ENCODE results near the gene TMEM106C.

Gene TMEM106C

GRCh38 chr12:47963340-47964040 lies at the start of gene TMEM106C:
TMEM106C (plus strand) TSS chr12:47963596; CDS start chr12:47964237, 641 bp downstream.
- in situ Hi-C loops (cut with MboI; ENCODE audit: low sequenced_read_pairs) = no loop called here

DNA sequence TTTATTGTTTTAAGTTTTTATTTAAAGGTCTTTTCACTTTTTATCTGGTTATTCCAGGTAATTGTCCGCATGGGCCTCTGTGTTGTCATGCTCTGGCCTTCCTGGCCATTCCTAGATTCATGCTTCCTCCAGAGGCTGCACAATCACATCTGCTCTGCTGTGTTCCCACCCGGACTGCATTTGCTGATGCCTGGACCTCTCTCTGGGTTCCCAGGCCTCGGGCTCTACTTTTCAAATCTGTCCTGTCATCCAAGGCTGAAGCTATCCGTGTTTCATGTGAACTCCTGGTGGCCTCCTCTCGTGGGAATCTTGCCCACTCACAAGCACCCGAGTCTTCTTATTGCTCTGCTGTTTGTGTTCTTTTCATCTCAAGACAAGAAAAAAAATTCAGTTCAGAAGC lies 42.5 kb upstream of the TMEM106C start:
- in situ Hi-C loops (cut with MboI; ENCODE audit: low sequenced_read_pairs) = no loop called here

GRCh38 chr12:47921907-47922306 lies 41.5 kb upstream of the TMEM106C start:
- in situ Hi-C loops (cut with MboI; ENCODE audit: low sequenced_read_pairs) = no loop called here

GRCh38 chr12:47927346-47927745 lies 36.0 kb upstream of the TMEM106C start:
- in situ Hi-C loops (cut with MboI; ENCODE audit: low sequenced_read_pairs) = no loop called here

DNA sequence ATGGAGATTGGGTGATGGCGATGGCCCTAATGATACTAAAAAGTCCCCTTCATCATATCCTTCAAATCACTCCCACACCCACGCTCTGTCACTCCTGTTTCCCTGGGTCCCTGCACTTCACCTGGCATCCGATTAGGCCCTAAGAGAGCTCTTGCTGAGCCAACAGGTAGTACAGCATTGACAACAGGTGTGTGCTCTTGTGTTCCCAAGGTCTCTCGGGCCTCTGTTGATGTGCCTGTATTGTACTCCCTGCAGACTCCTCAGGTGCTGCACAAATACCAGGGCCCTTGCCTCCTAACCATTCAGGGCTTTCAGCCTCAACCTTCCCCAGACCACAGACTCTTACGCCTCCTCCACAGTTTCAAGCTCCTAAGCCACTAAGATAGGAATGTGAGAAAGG lies 32.8 kb upstream of the TMEM106C start:
- in situ Hi-C loops (cut with MboI; ENCODE audit: low sequenced_read_pairs) = no loop called here

DNA sequence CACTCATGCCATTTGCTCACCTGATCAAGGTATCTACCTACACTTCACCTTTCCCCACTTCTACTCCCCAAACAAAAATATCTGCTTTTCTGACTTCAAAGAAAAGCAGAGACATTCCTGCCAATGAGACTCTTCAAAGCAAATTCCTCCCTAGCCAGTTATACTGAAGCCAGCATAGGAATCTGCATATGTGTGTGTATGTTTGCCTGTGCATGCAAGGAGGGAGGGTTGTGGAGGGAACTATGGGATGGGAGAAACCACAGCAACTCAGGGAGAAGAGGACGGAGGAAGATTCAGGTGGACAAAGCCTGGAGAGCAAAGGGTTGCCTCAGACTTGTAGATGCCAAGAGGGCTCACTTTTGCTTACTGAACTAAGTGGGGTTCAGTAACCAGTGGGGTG lies 32.2 kb upstream of the TMEM106C start:
- in situ Hi-C loops (cut with MboI; ENCODE audit: low sequenced_read_pairs) = no loop called here

GRCh38 chr12:47935184-47935583 lies 28.2 kb upstream of the TMEM106C start:
- in situ Hi-C loops (cut with MboI; ENCODE audit: low sequenced_read_pairs) = no loop called here

- in situ Hi-C loops (cut with MboI; ENCODE audit: low sequenced_read_pairs) = no loop called here
These were observed 25.3 kb upstream of the TMEM106C start for GRCh38 chr12:47938093-47938492.

- in situ Hi-C loops (cut with MboI; ENCODE audit: low sequenced_read_pairs) = no loop called here
These were observed 24.8 kb upstream of the TMEM106C start for GRCh38 chr12:47938594-47938993.

- in situ Hi-C loops (cut with MboI; ENCODE audit: low sequenced_read_pairs) = no loop called here
These were observed 24.3 kb upstream of the TMEM106C start for GRCh38 chr12:47939009-47939601.

DNA sequence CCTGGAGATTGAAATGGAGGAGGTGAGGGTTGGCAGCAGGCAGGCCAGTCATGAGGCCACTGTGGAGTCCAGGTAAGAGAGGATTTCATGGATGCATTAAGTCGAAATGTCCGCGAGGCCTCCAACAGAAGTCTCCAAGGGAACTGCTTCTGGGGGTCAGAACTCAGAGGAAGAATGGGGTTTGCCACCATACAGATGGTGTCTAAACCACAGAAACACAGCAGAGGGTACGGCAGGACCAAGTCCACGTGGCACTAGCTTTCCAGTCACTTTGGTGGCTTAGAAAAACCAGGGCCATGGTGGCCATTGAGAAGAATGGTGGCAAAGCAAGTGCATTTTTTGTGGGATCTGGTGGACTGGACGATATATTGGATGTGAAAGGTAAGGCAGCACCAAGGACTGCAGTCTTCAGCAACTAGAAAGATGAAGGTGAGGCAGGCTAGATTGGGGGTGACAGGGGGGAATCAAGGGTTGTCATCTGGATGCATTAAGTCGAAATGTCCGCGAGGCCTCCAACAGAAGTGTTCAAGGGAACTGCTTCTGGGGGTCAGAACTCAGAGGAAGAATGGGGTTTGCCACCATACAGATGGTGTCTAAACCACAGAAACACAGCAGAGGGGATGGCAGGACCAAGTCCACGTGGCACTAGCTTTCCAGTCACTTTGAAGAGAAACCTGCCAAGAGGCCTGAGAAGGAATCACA lies 22.5 kb upstream of the TMEM106C start:
- in situ Hi-C loops (cut with MboI; ENCODE audit: low sequenced_read_pairs) = no loop called here

- in situ Hi-C loops (cut with MboI; ENCODE audit: low sequenced_read_pairs) = no loop called here
These were observed 22.0 kb upstream of the TMEM106C start for GRCh38 chr12:47941475-47941780.

- in situ Hi-C loops (cut with MboI; ENCODE audit: low sequenced_read_pairs) = no loop called here
These were observed 21.4 kb upstream of the TMEM106C start for GRCh38 chr12:47941871-47942613.

GRCh38 chr12:47942614-47943225 lies 20.7 kb upstream of the TMEM106C start:
- in situ Hi-C loops (cut with MboI; ENCODE audit: low sequenced_read_pairs) = no loop called here

DNA sequence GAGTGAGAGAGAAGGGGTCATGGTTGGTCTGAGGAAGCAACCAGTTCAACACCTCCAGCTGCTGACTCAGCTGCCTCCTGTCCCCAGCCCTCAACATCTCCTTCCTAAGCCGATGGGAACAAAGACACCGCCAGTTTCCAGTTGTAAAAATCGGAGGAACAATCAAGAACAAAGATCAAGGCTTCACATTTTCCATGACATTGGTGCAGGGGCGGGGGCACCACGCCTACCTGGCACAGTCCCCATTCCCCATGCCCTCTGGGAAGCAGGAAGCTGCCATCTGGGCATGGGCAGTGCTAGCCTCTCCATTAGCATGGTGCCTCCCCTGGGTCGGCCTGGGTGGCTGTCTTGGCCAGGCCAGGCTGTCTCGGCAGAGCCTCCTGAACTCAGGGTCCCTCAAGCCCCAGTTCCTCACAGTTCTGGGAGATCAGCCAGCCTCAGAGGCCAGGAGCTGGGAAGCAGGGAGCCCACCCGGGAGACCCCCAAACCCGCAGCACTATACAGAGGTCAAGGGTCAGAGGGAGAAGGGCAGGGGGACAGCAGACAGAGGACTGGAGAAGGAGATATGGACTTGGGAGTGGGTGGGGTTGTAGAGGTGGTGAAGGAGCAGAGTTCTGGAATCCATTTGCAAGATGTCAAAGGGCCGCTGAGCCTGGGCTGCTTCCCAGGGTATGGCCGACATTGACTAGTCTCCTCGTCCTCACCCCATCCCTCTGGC lies 19.6 kb upstream of the TMEM106C start:
- in situ Hi-C loops (cut with MboI; ENCODE audit: low sequenced_read_pairs) = no loop called here

- in situ Hi-C loops (cut with MboI; ENCODE audit: low sequenced_read_pairs) = no loop called here
These were observed 18.6 kb upstream of the TMEM106C start for GRCh38 chr12:47944685-47945340.

GRCh38 chr12:47945341-47945728 lies 18.1 kb upstream of the TMEM106C start:
- in situ Hi-C loops (cut with MboI; ENCODE audit: low sequenced_read_pairs) = no loop called here

GRCh38 chr12:47946413-47947323 lies 16.7 kb upstream of the TMEM106C start:
- in situ Hi-C loops (cut with MboI; ENCODE audit: low sequenced_read_pairs) = no loop called here

DNA sequence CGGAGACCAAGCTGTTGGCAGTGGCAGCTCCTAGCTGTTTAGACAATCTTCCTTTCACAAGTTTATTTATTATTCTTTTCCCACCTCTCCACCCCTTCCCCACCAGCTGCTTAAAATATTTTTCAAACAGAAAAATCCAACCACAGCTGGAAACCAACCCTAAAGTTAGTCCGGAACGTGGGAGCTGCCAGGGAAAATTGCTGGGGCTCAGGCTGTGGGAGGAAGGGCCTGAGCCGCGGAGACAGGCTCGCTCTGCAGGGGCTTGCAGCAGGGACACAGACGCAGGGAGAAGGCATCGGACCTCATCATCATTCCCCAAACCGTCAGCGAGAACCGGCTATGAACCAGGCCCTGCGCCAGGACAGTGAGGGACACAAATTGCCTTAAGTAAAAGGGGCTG lies 16.1 kb upstream of the TMEM106C start:
- in situ Hi-C loops (cut with MboI; ENCODE audit: low sequenced_read_pairs) = no loop called here

Measured in HL-60/S4 (cell line).